Left lung (tissue), 14 donors: ENCODE results near the gene RABGAP1L. TPM values are rescaled to one million over a fixed set of nuclear protein-coding genes. Genes with fewer than 3 reads are reported as not detected.

Experiments
- ATAC-seq: fragments of 200-7000 bp; cut with Tn5 transposase; one replicate; pipeline ENCODE4 v1.9.1; 2020; ENCODE audit warnings: moderate library complexity
- DNase-seq, 4 donors: peaks; one replicate each; pipeline ENCODE4 v3.0.0-alpha.2; 2013 to 2020
- H3K27ac ChIP-seq, 2 donors: fragments of 200-600 bp; sonication (generic) in 1 of 2; one replicate each; pipeline versions ENCODE4 v1.5.0 to v1.8.0; 2020 to 2021
- H3K27me3 ChIP-seq, 2 donors: fragments of 200-600 bp; sonication (generic) in 1 of 2; one replicate each; pipeline versions ENCODE4 v1.5.0 to v1.8.0; 2020 to 2021
- H3K36me3 ChIP-seq, 2 donors: fragments of 200-600 bp; sonication (generic) in 1 of 2; one replicate each; pipeline versions ENCODE4 v1.5.0 to v1.8.0; 2020 to 2021
- H3K4me1 ChIP-seq, 2 donors: fragments of 200-600 bp; one replicate each; pipeline ENCODE4 v1.8.0; 2021
- H3K4me3 ChIP-seq, 2 donors: fragments of 200-600 bp; sonication (generic) in 1 of 2; one replicate each; pipeline versions ENCODE4 v1.5.0 to v1.8.0; 2020 to 2021; ENCODE audit warnings: mild to moderate bottlenecking in 1 of 2
- H3K9me3 ChIP-seq, 2 donors: fragments of 200-600 bp; sonication (generic) in 1 of 2; one replicate each; pipeline versions ENCODE4 v1.5.0 to v1.8.0; 2020 to 2021
- intact Hi-C, 2 donors: fragments of 100-400 bp; cut with DNase I; formaldehyde crosslinking; loops; one replicate each; pipeline versions ENCODE4 v1.11.2 to v1.14.2; 2022
- long read RNA-seq, 12 donors: library from polyadenylated mRNA in 2 of 12; unstranded in 2 of 12; transcript quantifications; one replicate each; pipeline ENCODE4 v2.0.0 and lab custom pipeline, GENCODE V29; 2019 to 2026
- polyA plus RNA-seq, 6 donors: library from polyadenylated mRNA; unstranded; fragments of 120-200 nt; gene quantifications; one replicate each; pipeline ENCODE4 v1.2.1, GENCODE V29; 2013; ENCODE audit not compliant: insufficient read length in 6 of 6
- total RNA-seq, 2 donors: library from RNA; stranded (reverse); fragmentation: NEBNext Ultra II Directional; extraction: Animal tissue kit (Norgen Biotek cat#: 25700); gene quantifications; one replicate each; pipeline ENCODE4 v1.2.1, GENCODE V29; 2021
- TF ChIP-seq, protein P1 (sequence below), 2 donors: fragments of 200-600 bp; sonication (generic) in 1 of 2; IDR thresholded peaks; one replicate each; pipeline versions ENCODE4 v1.5.0 to v1.8.0; 2021; ENCODE audit warnings: antibody characterized with exemption in 2 of 2
- donor health status: DM: no; HTN: yes; CAD: no.
- donor health status: DM: no; HTN: no; CAD: no.

Gene RABGAP1L
- total RNA-seq (10 to 100 TPM; 53.0 to 67.3 TPM), polyA plus RNA-seq (10 to 100 TPM; 40.3 to 53.7 (median 46.6) TPM)
- long read RNA-seq, donor 1, partial matches to known transcripts, result 69 of 73 reads
- long read RNA-seq, donor 1, other reads (novel, unspliced or antisense), result 0 of 73 reads
- long read RNA-seq, donor 2, full-length matches to known transcripts, result 2 of 2 reads
- long read RNA-seq, donor 2, partial matches to known transcripts, result 0 of 2 reads
- long read RNA-seq, donor 2, other reads (novel, unspliced or antisense), result 0 of 2 reads
- long read RNA-seq, donor 3, partial matches to known transcripts, result 0 of 1 reads
- long read RNA-seq, donor 3, other reads (novel, unspliced or antisense), result 0 of 1 reads
- long read RNA-seq, donor 4, partial matches to known transcripts, result 4 of 14 reads
- long read RNA-seq, donor 4, other reads (novel, unspliced or antisense), result 3 of 14 reads
- long read RNA-seq, donor 5, partial matches to known transcripts, result 0 of 4 reads
- long read RNA-seq, donor 5, other reads (novel, unspliced or antisense), result 0 of 4 reads
- long read RNA-seq, donor 6, full-length matches to known transcripts, result 3 of 3 reads
- long read RNA-seq, donor 6, partial matches to known transcripts, result 0 of 3 reads
- long read RNA-seq, donor 6, other reads (novel, unspliced or antisense), result 0 of 3 reads
- long read RNA-seq, donor 7, result 0 reads
- long read RNA-seq, donor 8, partial matches to known transcripts, result 57 of 57 reads
- long read RNA-seq, donor 8, other reads (novel, unspliced or antisense), result 0 of 57 reads
- long read RNA-seq, donor 9, result 0 reads
- long read RNA-seq, donor 10, partial matches to known transcripts, result 0 of 12 reads
- long read RNA-seq, donor 10, other reads (novel, unspliced or antisense), result 5 of 12 reads
- long read RNA-seq, donor 11, full-length matches to known transcripts, result 3 of 8 reads
- long read RNA-seq, donor 11, partial matches to known transcripts, result 5 of 8 reads
- long read RNA-seq, donor 11, other reads (novel, unspliced or antisense), result 0 of 8 reads
- long read RNA-seq, donor 12, full-length matches to known transcripts, result 2 of 2 reads
- long read RNA-seq, donor 12, partial matches to known transcripts, result 0 of 2 reads
- long read RNA-seq, donor 12, other reads (novel, unspliced or antisense), result 0 of 2 reads

DNA sequence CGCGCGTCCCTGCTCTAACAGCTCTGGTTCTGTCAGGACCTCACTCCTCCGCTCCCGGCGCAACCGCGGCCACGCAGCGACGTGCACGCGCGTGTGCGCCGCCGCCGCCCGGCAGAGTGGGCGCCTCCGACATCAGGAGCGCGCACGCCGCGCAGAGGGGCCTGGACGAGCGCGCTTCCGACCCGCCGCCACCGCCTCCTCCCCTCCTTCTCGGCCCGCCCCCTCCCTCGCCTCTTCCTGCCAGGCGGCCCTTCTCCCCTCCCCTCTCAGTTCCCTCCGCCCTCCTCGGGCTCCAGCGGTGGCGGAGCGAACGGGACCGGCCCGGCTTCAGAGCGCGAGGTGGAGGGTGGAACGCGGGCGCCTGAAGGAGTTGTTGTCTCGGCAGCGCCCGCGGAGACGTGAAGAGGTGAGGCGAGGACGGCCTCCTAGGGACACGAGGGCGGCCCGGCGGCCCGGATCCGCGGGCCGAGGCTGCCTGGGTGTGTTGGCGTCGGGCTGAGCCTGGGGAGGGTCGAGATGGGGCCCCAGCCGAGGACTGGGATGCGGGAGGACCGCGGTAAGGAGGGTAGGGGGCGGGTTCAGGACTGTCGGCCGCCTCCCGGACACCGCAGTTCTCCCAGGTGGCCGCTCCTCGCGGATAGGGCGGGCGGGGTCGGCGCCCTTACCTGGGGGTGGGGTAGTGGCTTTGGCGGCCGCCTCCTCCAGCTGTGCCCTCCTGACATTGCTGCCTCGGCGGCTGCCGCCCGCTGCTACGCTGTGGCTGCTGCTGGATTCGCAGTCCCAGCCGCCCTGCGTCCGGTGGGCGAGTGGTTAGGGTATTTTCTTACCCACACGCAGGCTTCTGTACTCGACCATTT is at the start of gene RABGAP1L:
Gene RABGAP1L, plus strand, starts transcription at position 269 of the 857 bp plus-strand sequence.
- peak within 1 kb of the TSS; percentile 84 to 86 for H3K27ac ChIP-seq
- DNase-seq (peak; percentile 95 to 99 (median 96)), ATAC-seq (peak; percentile 97)
- peaks cover 0 to 25% of the 10 kb centered on the region in 2 donors for H3K4me1 ChIP-seq
- H3K27me3 ChIP-seq, result no peaks in the 10 kb centered on the region
- H3K4me3 ChIP-seq, result peak within 1 kb of the TSS; percentile 71 to 86
- intact Hi-C loops, result no loop called here
- no peaks in the 10 kb centered on the region for H3K36me3 ChIP-seq
- TF ChIP-seq, protein P1, sequence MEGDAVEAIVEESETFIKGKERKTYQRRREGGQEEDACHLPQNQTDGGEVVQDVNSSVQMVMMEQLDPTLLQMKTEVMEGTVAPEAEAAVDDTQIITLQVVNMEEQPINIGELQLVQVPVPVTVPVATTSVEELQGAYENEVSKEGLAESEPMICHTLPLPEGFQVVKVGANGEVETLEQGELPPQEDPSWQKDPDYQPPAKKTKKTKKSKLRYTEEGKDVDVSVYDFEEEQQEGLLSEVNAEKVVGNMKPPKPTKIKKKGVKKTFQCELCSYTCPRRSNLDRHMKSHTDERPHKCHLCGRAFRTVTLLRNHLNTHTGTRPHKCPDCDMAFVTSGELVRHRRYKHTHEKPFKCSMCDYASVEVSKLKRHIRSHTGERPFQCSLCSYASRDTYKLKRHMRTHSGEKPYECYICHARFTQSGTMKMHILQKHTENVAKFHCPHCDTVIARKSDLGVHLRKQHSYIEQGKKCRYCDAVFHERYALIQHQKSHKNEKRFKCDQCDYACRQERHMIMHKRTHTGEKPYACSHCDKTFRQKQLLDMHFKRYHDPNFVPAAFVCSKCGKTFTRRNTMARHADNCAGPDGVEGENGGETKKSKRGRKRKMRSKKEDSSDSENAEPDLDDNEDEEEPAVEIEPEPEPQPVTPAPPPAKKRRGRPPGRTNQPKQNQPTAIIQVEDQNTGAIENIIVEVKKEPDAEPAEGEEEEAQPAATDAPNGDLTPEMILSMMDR (IDR thresholded peaks at IDR 0.05), result no peak
- H3K9me3 ChIP-seq, result no peaks in the 10 kb centered on the region

DNA sequence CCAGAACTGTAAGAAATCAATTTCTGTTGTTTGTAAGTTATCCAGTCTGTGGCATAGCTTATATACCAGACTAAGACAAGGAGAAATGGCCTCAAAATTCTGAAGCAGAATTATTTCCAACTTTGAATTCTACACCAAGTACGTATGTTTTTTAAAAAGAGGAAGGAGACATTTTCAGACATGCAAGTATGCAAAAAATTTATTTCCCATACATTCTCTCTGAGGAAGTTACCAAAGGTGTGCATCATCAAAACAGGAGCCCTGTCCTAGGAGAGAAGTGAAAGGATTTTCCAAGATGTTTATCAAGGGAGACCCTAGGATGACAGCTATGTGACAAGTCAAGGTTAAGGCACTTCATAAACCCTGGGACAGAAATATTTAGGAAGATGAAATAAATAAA is 49.3 kb upstream of the RABGAP1L start:
- Histone ChIP-seq H3K9me3 (no peaks in the 10 kb centered on the region), H3K27ac (no peak overlapping the region), H3K4me3 (no peak overlapping the region), H3K36me3 (no peaks in the 10 kb centered on the region), H3K4me1 (no peaks in the 10 kb centered on the region), H3K27me3 (no peaks in the 10 kb centered on the region)
- TF ChIP-seq, protein P1 (IDR thresholded peaks at IDR 0.05), result no peak
- intact Hi-C loops, result no loop called here
- ATAC-seq, result no peak
- no peak for DNase-seq

DNA sequence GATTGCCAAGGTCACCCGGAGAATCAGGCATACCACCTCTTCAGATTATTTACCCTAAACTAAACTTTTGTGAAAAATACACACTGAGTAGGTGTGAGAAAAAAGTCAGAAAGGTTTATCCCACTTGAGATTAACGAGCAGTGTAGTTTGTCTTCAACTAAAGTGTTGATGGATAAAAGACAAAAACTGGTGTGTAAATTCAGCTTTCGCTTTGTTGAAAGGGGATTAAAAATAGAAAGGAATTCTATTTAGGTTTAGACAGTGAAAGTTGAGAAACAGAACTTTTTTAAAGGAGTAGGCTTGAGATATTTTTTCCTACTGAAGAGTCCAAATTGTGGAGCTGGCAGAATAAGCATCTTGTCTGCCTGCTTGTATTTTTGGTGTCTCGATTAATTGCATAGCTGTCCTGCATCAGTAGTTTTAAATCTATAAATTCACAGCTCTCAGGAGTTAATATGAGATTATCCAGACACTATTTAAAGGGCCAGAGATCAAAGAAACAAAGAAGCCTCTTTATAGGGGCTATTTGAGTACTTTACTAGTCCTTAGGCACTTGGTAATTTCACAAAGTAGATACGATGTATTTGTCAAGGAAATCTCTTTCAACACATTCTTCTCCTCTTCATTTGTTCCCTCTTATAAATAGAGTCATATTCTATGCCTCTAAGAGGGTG is 46.7 kb upstream of the RABGAP1L start:
- peak in 1 of 4 donors; percentile 11 for DNase-seq
- intact Hi-C loops, result no loop called here
- Histone ChIP-seq H3K27me3 (no peaks in the 10 kb centered on the region), H3K27ac (no peak overlapping the region), H3K4me3 (no peak overlapping the region), H3K36me3 (no peaks in the 10 kb centered on the region), H3K4me1 (no peaks in the 10 kb centered on the region), H3K9me3 (no peaks in the 10 kb centered on the region)
- ATAC-seq, result no peak
- TF ChIP-seq, protein P1 (IDR thresholded peaks at IDR 0.05), result no peak

DNA sequence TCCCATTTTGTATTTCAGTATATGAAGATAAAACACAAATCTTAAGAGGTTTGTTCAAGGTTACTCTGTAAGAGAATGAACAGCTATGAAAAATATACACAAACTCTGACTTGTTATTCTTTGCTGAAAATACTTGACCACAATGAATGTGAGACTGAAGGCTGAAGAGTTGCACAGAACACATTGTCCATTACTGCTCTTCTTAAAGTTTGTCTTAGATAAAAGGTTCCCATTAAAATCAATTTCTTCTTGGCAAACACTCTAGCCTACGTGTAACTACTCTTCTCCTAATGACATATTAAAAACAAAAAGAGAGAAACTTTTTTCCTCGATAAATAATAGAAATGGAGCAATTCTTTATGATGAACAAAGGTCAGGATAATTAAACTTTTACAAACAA is 45.2 kb upstream of the RABGAP1L start:
- Histone ChIP-seq H3K4me1 (no peaks in the 10 kb centered on the region), H3K9me3 (no peaks in the 10 kb centered on the region), H3K27ac (no peak overlapping the region), H3K4me3 (no peak overlapping the region), H3K27me3 (no peaks in the 10 kb centered on the region), H3K36me3 (no peaks in the 10 kb centered on the region)
- TF ChIP-seq, protein P1 (IDR thresholded peaks at IDR 0.05), result no peak
- no peak for ATAC-seq
- DNase-seq, result no peak
- intact Hi-C loops, result no loop called here
